ENCODE data around the gene NOL7. TPM values are rescaled to one million over a fixed set of nuclear protein-coding genes. Genes with fewer than 3 reads are reported as not detected.

The NOL7 gene
- total RNA-seq = 65.1 TPM
- polyA plus RNA-seq (ENCODE audit: insufficient read depth, low read depth, low replicate concordance) = 71.5 TPM
- long read RNA-seq, donor 1, transcript NOL7-202 (8 exons, 1,184 nt) = major isoform, 22 of 35 reads
- long read RNA-seq, donor 1, partial matches to known transcripts = 11 of 35 reads
- long read RNA-seq, donor 1, other reads (novel, unspliced or antisense) = 0 of 35 reads
- long read RNA-seq, donor 2, transcript NOL7-202 (8 exons, 1,184 nt) = major isoform, 21 of 25 reads
- long read RNA-seq, donor 2, partial matches to known transcripts = 0 of 25 reads
- long read RNA-seq, donor 2, other reads (novel, unspliced or antisense) = 0 of 25 reads
- long read RNA-seq, donor 3, transcript NOL7-202 (8 exons, 1,184 nt) = major isoform, 27 of 67 reads
- long read RNA-seq, donor 3, partial matches to known transcripts = 30 of 67 reads
- long read RNA-seq, donor 3, other reads (novel, unspliced or antisense) = 7 of 67 reads
- long read RNA-seq, donor 4, transcript NOL7-202 (8 exons, 1,184 nt) = major isoform, 43 of 51 reads
- long read RNA-seq, donor 4, partial matches to known transcripts = 5 of 51 reads
- long read RNA-seq, donor 4, other reads (novel, unspliced or antisense) = 0 of 51 reads
- long read RNA-seq, donor 5, partial matches to known transcripts = 0 of 1 reads
- long read RNA-seq, donor 5, other reads (novel, unspliced or antisense) = 0 of 1 reads
- long read RNA-seq, donor 6, transcript NOL7-202 (8 exons, 1,184 nt) = major isoform, 34 of 50 reads
- long read RNA-seq, donor 6, partial matches to known transcripts = 16 of 50 reads
- long read RNA-seq, donor 6, other reads (novel, unspliced or antisense) = 0 of 50 reads
- long read RNA-seq, donor 7, transcript NOL7-202 (8 exons, 1,184 nt) = major isoform, 75 of 90 reads
- long read RNA-seq, donor 7, transcript NOL7-201 (4 exons, 646 nt) = minor isoform, 5 of 90 reads
- long read RNA-seq, donor 7, partial matches to known transcripts = 7 of 90 reads
- long read RNA-seq, donor 7, other reads (novel, unspliced or antisense) = 3 of 90 reads
- long read RNA-seq, donor 8, transcript NOL7-202 (8 exons, 1,184 nt) = major isoform, 37 of 51 reads
- long read RNA-seq, donor 8, partial matches to known transcripts = 6 of 51 reads
- long read RNA-seq, donor 8, other reads (novel, unspliced or antisense) = 6 of 51 reads
- long read RNA-seq, donor 9, transcript NOL7-202 (8 exons, 1,184 nt) = major isoform, 12 of 19 reads
- long read RNA-seq, donor 9, partial matches to known transcripts = 6 of 19 reads
- long read RNA-seq, donor 9, other reads (novel, unspliced or antisense) = 0 of 19 reads
- long read RNA-seq, donor 10, transcript NOL7-202 (8 exons, 1,184 nt) = major isoform, 30 of 43 reads
- long read RNA-seq, donor 10, partial matches to known transcripts = 6 of 43 reads
- long read RNA-seq, donor 10, other reads (novel, unspliced or antisense) = 5 of 43 reads

- intact Hi-C loops (cut with DNase I) = no loop called here
- H3K4me1 ChIP-seq (ENCODE audit: control insufficient read depth in 2 of 3, insufficient read depth in 2 of 3, low read depth in 1 of 3, low read length in 3 of 3) = peaks cover 0 to 13% (median 5%) of the 10 kb centered on the region in 3 donors
- no peaks in the 10 kb centered on the region for H3K9me3 ChIP-seq (ENCODE audit: control insufficient read depth in 2 of 3, insufficient read depth in 1 of 3, low read length in 3 of 3)
- peak; percentile 98 to 99 (median 99) for DNase-seq
- peaks cover 0 to 22% (median 9%) of the 10 kb centered on the region in 3 donors for H3K36me3 ChIP-seq (ENCODE audit: control insufficient read depth in 2 of 3, insufficient read depth in 3 of 3, low read length in 3 of 3)
- FAIRE-seq = no peak
- peak within 1 kb of the TSS; percentile 67 to 98 (median 88) for H3K9ac ChIP-seq (ENCODE audit: low read length in 3 of 3)
- H3K27me3 ChIP-seq (ENCODE audit: control insufficient read depth, insufficient read depth, low read length) = no peaks in the 10 kb centered on the region
- peak within 1 kb of the TSS; percentile 84 to 99 (median 88) for H3K4me3 ChIP-seq (ENCODE audit: low read length in 3 of 3)
- peak; percentile 95 for TF ChIP-seq CTCF (IDR thresholded peaks at IDR 0.05; ENCODE audit: borderline replicate concordance, extremely low read depth, insufficient read depth)
- H3K27ac ChIP-seq (ENCODE audit: low read depth in 2 of 2, low read length in 2 of 2) = peak within 1 kb of the TSS; percentile 81 to 84
Observed at GRCh38 chr6:13614926-13615791, at the start of gene NOL7. NOL7 (plus strand) TSS chr6:13615335; CDS start chr6:13615359, 24 bp downstream.

GRCh38 chr6:13565921-13566320, 49.2 kb upstream of the NOL7 start:
- Histone ChIP-seq H3K9me3 (ENCODE audit: control insufficient read depth in 2 of 3, insufficient read depth in 1 of 3, low read length in 3 of 3) (no peaks in the 10 kb centered on the region), H3K27ac (ENCODE audit: low read depth in 2 of 2, low read length in 2 of 2) (no peak overlapping the region), H3K4me1 (ENCODE audit: control insufficient read depth in 2 of 3, insufficient read depth in 2 of 3, low read depth in 1 of 3, low read length in 3 of 3) (no peaks in the 10 kb centered on the region), H3K27me3 (ENCODE audit: control insufficient read depth, insufficient read depth, low read length) (no peaks in the 10 kb centered on the region), H3K36me3 (ENCODE audit: control insufficient read depth in 2 of 3, insufficient read depth in 3 of 3, low read length in 3 of 3) (no peaks in the 10 kb centered on the region), H3K4me3 (ENCODE audit: low read length in 3 of 3) (no peak overlapping the region), H3K9ac (ENCODE audit: low read length in 3 of 3) (no peak overlapping the region)
- no peak for TF ChIP-seq CTCF (IDR thresholded peaks at IDR 0.05; ENCODE audit: borderline replicate concordance, extremely low read depth, insufficient read depth)
- no peak for FAIRE-seq
- no peak for DNase-seq
- intact Hi-C loops (cut with DNase I) = no loop called here

GRCh38 chr6:13566500-13566899, 48.6 kb upstream of the NOL7 start:
- intact Hi-C loops (cut with DNase I) = no loop called here
- TF ChIP-seq CTCF (IDR thresholded peaks at IDR 0.05; ENCODE audit: borderline replicate concordance, extremely low read depth, insufficient read depth) = no peak
- H3K9ac ChIP-seq (ENCODE audit: low read length in 3 of 3) = no peak overlapping the region
- H3K27ac ChIP-seq (ENCODE audit: low read depth in 2 of 2, low read length in 2 of 2) = no peak overlapping the region
- no peak overlapping the region for H3K4me3 ChIP-seq (ENCODE audit: low read length in 3 of 3)
- H3K36me3 ChIP-seq (ENCODE audit: control insufficient read depth in 2 of 3, insufficient read depth in 3 of 3, low read length in 3 of 3) = no peaks in the 10 kb centered on the region
- FAIRE-seq = no peak
- no peaks in the 10 kb centered on the region for H3K9me3 ChIP-seq (ENCODE audit: control insufficient read depth in 2 of 3, insufficient read depth in 1 of 3, low read length in 3 of 3)
- H3K4me1 ChIP-seq (ENCODE audit: control insufficient read depth in 2 of 3, insufficient read depth in 2 of 3, low read depth in 1 of 3, low read length in 3 of 3) = no peaks in the 10 kb centered on the region
- DNase-seq = no peak
- no peaks in the 10 kb centered on the region for H3K27me3 ChIP-seq (ENCODE audit: control insufficient read depth, insufficient read depth, low read length)
